Measurements from ENCODE around the gene TGM1.
A peak's percentile ranks its signal among the peaks of the same experiment; 100 is the strongest.
"Not testable (repeated sequence)": the region's sequence is repeated elsewhere in the genome, so short reads cannot be mapped to it uniquely, and the experiment has no call there.

The TGM1 gene

DNA sequence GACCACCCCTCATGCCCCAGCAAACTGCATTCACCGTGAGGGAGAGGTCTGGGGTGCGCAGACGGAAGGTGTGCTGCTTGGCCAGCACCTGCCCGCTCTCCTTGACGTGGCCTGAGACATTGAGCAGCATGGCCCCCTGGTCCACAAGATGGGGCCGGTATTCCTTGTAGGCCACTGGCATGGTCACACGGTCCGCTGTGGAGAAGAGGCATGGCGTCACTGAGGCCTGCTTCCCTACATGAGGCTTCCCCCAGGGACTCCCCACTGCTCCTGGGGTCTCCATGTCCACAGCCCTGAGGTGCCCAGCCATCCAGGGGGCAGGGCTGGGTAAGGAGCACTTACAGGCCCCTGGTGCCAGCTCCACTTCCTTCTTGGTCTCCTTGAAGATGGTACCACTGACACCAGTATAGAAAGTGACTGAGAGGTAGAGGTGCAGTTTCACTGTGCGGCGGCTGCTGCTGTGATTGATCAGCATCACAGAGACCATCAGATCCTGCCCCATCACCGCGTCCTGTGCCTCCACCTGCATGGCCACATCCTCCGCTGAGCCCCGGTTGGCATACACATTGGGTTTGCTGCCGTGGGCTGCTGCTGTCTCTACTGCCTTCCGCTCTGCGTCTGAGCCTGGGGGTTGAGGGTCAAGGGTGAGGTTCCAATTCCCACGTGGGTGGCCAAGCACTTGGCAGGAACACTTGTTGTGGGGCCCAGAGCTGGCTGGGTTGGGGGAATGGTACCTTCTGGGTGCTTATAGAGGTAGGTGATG lies 8.2 kb downstream of the TGM1 start:
- no peak for DNase-seq (ENCODE audit: low spot score)

GRCh38 chr14:24253936-24254335 lies 9.0 kb downstream of the TGM1 start:
- no peak for DNase-seq (ENCODE audit: low spot score)

DNA sequence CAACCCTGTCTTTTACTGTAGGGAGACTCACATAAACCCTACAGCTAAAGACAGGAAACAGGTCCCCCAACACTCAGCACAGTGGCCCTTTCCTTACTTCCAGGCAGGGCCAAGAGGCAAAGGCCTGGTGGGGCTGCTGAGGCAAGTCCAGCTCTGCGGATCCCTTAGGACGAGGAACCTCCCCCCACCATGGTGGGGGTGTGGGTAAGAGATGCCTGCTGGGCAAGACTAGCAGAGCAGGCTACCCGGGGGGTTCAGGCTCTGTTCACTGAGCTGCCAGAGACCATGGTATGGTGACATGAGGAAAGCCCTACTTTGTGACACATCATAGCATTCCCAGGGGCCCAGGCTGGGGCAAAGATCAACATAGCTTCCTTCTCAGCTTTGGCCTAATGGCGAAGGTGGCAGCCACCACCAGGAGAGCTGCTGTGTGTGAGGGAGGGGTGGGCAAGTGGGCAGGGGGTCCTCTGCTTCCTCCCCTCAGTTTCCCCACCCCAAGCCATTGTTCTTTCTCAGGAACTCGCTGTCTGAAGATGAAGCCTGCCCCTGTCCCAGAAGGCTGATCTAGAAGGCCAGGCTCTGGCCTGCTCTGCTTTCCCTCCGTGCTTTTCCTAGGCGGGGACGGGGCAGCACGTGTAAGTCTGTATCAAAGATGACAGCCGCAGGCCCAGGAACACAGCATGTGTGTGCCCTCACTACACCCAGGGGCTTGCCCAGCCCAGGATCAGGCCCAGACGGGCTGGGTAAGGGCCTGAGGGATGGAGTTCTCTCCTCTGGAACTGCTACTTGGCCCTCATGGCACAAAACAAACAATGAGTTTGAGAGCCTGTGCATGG lies 10.5 kb downstream of the TGM1 start:
- DNase-seq (ENCODE audit: low spot score) = no peak

DNA sequence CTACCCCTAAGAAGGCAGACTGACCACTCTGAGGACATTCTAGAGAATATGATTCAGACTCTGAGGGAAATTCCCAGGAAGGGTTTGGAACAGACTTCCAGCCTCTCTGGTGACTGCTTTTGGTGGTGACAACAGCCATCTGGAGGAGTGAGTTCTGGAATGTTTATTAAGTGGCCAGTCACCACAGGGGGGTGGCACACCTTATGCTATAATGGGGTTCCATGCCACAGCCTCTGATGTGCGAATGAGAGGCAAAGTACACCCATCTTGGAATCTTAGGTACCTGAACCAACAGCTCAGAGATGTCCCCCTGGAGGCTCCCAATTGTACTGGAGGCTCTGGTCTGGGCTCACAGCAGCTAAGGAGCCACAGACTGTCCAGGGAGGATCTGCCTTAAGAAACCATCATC lies 11.1 kb downstream of the TGM1 start:
- DNase-seq (ENCODE audit: low spot score) = no peak

DNA sequence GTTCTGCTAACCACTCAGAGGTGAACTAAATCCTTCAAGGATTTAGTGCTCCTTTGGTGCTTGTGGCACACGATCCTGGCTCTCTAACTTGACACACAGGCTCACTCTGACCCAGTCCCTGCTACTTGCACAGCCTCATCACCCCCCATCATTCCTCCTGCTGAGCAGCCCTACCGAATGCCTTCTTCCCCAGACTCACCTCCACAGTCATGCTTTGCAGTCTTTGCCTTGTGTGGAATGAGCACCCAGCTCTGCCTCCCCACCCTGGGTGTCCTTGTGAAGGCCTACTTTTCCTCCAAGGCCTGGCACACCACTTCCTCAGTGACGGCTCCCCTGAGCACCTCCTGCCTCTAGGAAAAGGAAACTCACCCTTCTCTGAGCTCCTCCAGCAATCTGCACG lies 12.6 kb downstream of the TGM1 start:
- DNase-seq (ENCODE audit: low spot score) = no peak

DNA sequence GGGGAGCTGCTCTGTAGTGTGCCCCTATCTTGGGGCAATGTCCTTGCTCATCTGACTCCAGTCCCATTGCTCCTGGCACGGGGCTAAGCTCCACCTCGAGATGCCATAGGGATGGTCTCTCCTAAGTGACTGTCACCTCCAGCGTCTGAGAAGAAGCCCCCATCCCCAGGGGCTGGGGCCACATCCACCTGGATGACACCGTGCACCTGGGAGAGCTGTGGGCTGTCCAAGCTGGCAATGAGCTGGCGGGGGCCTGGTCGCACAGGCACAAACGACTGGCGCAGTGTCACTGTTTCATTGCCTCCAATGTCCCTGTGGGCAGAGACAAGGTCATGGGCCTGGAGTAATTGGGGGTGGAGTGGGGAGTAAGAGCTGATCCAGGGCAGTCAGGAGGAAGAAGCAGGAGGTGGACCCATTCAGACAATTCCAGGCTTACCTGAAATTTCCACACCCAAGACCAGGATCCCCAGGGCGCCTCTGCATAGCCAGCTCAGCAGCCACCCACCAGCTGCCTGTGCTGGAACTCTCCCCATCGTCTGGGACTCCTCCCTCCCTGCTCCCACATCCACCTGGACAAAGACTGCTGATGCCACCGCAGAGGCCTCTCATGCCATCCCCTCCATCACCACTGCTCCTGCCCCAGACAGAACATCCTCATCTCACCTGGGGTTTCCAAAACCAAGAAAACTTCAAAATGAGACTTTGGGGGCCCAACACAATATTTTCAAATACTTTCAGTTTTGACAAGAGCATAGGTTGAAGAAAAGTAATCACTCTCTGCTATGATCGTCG lies 13.6 kb downstream of the TGM1 start:
- DNase-seq (ENCODE audit: low spot score) = no peak

GRCh38 chr14:24247422-24247821 lies 15.6 kb downstream of the TGM1 start:
- no peak for DNase-seq (ENCODE audit: low spot score)

GRCh38 chr14:24246765-24247212 lies 16.2 kb downstream of the TGM1 start:
- no peak for DNase-seq (ENCODE audit: low spot score)

GRCh38 chr14:24245350-24245749 lies 17.6 kb downstream of the TGM1 start:
- DNase-seq (ENCODE audit: low spot score) = not testable (repeated sequence)

- peak; percentile 37 for DNase-seq (ENCODE audit: low spot score)
These were observed 19.6 kb downstream of the TGM1 start for GRCh38 chr14:24243336-24243836.

DNA sequence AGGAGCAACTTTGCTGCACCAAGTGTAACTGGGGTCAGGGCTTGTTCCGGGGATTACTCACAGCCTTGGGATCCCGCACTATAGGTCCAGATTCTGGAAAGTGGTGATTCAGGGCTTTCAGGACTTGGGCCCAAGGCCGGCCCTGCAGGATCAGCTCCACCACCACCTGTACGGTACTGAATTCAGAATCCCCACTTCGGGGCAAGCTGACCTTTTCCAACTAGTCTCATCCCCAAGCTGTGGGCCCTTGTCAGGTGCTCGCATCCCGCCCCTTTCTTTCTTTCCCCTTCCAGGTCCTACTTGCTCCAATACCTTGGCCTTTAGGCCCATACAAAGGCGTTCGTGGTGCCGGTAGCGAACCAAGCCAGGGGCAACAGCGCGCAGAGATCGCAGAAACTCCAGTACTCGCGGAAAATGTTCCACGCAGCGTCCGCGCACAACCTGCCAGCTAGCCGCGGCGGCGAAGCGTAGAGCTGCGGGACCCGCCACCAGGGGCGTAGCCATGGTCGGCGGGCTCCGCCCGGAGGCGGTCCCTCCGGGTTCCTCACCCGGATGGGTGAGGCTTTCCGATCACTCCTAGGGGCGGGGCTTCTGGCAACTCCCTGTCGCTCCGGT lies 21.0 kb downstream of the TGM1 start:
- DNase-seq (ENCODE audit: low spot score) = peak; percentile 96

DNA sequence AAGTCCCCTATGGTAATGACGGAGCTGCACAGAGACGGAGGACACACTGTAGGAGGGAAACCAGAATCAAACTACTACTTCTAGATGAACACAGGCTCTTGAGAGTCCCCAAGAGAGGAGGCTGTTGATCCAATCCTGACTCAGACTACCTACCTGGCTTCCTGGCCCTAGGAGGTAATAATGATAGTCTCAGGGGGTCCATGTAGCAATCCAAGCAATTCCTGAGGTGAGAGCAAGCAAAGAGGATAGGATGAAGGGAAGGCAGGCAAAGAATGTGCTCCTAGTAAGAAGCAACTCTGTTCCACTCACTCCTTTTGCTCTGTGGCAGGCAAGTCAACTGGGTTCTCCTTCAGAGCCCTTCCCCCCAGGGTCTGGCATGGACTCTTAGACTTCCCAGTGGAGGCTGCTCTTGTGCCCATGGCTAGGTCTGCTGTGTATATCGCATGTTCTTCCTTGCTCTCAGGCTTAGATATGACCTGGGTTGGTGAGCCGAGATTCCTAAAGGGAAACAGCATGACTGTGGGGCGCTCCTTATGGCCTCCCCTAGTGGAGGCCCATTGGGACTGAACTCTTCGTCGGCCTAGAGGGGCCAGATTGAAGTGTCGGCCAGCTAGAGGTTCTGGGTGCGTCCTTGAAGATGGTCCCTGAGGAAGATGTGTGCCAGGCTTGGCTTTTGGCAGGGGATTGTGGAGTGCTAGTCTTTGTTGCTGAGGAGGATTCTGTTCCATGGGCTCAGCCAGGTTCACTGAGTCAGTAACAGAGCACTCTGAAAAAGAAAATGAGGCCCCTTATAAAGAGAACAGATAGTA lies 22.7 kb downstream of the TGM1 start:
- no peak for DNase-seq (ENCODE audit: low spot score)

DNA sequence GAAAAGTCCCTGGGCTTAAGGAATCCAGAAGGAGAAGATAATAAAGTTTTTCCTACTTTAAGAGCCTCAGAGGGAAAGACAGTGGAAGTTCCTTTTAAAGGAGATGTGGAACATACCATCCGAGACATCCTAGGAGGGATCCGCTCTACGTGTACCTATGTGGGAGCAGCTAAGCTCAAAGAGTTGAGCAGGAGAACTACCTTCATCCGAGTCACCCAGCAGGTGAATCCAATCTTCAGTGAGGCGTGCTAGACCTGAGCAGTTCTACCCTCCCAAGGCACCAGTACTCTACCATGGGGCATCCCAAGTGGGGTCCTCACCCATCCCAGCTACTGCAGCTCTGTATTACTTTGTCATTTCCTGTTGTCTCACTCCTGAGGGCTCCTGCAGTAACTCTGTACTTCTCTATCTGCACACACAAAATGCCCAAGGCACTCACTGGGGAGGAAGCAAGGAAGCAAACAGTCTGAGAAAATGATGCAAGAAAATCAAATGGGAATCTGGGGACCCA lies 24.4 kb downstream of the TGM1 start:
- DNase-seq (ENCODE audit: low spot score) = no peak

DNA sequence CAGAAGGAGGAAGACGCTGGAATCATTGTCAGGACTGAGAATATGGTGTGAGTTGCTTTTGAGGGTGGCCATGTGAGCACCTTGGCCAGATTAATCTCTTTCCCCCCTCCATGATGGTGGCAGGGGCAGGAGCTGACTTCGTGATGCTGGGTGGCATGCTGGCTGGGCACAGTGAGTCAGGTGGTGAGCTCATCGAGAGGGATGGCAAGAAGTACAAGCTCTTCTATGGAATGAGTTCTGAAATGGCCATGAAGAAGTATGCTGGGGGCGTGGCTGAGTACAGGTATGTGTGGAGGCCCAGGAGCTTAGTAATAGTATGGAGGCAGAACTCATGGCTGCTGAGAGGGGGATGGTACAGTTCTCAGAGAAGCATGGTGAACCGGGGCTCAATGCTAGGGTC lies 24.9 kb downstream of the TGM1 start:
- no peak for DNase-seq (ENCODE audit: low spot score)

DNA sequence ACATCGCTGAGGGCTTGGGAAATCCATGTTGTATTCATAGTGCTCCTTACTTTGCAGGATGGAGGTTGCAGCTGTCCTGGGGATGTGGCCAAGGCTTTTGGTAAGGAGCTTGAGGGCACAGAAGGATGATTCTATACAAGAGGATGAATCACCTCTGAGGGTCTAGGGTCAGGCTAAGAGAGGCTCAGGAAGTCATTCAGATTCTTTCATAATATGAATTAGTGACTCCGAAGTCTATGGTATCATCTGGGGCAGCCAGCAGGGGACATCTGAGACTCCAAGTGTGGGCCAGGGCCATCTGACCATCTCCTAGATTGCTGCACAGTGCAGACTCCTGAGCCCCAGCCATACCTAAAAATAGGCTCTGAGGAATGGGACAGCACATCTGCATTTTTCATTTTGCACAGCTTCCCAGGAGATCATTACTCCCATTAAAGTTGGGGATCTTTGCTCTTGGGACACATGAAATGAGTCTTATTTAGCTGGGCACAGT lies 25.5 kb downstream of the TGM1 start:
- DNase-seq (ENCODE audit: low spot score) = no peak

DNA sequence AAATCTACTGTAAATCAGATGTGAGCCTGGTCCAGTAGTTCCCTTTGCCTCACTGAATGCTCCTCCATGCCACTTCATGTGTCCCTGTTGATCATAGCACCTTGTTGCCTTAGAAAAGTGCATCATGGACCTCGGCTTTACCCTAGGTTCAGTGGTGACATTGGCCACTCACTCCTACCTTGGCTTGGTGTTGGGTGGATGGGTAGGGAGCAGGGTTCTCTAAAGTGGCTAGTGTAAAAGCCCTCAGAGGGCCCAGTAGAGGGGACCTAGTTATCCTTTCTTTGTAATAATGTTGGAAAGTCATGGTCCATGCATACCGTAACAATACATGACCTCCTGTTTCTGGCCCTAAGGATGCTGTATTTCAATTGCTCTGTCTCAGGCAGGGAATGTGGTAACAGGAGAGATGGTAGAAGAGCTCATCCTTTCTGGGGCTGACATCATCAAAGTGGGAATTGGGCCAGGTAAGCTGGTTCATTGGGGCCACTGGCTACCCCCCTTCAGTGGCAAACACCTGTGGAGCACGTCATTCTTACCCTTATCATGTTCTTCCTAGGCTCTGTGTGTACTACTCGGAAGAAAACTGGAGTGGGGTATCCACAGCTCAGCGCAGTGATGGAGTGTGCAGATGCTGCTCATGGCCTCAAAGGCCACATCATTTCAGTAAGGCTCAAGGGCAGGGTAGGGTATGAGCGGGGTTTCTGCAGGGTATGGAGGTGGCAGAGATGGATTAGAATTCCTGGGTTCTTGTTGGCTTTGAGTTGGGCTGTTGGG lies 26.1 kb downstream of the TGM1 start:
- no peak for DNase-seq (ENCODE audit: low spot score)

DNA sequence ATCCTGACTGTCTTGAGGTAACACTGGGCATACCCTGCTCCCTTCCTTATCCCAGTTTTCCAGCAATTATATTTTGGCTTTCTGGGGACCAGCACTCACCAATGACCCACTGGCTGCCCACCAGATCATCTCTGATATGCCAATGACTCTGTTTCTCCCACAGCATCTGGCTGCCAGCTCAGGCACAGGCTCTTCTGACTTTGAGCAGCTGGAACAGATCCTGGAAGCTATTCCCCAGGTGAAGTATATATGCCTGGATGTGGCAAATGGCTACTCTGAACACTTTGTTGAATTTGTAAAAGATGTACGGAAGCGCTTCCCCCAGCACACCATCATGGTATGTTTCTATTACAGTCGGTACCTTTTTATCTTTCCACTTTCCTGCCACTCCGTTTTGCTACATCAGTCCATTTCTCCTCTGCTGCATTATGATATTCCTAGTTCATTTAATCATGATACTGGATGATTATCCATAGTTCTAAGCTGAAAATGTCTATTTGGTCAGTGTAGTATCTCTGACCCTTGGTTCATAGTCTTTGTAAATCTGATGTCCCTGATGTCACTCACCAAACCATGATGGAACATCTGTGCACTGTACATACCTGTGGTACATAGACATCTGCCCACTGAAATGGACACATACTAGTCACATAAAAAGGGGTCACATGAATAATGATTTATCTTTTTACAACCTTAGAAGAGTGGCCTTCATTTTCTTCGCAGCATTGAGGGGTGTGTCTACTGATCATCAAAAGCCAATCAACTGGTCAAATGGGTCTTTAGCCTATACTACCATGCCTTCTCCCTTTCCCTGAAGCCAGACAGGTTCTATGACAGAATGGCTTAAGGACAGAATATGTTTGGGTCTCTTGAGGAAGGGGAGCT lies 26.9 kb downstream of the TGM1 start:
- DNase-seq (ENCODE audit: low spot score) = no peak

GRCh38 chr14:24234095-24235005 lies 28.6 kb downstream of the TGM1 start:
- no peak for DNase-seq (ENCODE audit: low spot score)

Data from D341Med (cell line).